ENCODE results near the gene ROPN1B. TPM values are rescaled to one million over a fixed set of nuclear protein-coding genes. Genes with fewer than 3 reads are reported as not detected.

Gene ROPN1B
- total and polyA plus RNA-seq, 2 of the 8 experiments (the other 6 are each of a cell fraction or from before 2014, with no cell fraction given) = 0.30 TPM; not detected in 1

GRCh38 chr3:126022741-126023359 is 53.9 kb downstream of the ROPN1B start:
- no peaks in the 10 kb centered on the region for H3K23me2 ChIP-seq (ENCODE audit: low read depth, low read length)
- no peaks in the 10 kb centered on the region for H3K36me3 ChIP-seq (ENCODE audit: control insufficient read depth in 2 of 4, insufficient read depth in 4 of 4, low read length in 3 of 4)
- H4K20me1 ChIP-seq (replicated peaks in 1 of 2; ENCODE audit: control insufficient read depth in 1 of 2, insufficient read depth in 2 of 2, low read length in 2 of 2) = no peaks in the 10 kb centered on the region
- no peaks in the 10 kb centered on the region for H3K79me1 ChIP-seq (ENCODE audit: low read depth, low read length)
- H3K23ac ChIP-seq (ENCODE audit: insufficient read length) = no peak overlapping the region
- H3K27ac ChIP-seq (ENCODE audit: low read depth, low read length) = no peak overlapping the region
- H2AFZ ChIP-seq (ENCODE audit: low read length) = no peak overlapping the region
- no peaks in the 10 kb centered on the region for H3K79me2 ChIP-seq (ENCODE audit: control insufficient read depth in 1 of 2, insufficient read depth in 2 of 2, low read length in 2 of 2)
- no peak overlapping the region for H4K5ac ChIP-seq (ENCODE audit: insufficient read length, low read depth, low read length)
- H3K14ac ChIP-seq (ENCODE audit: insufficient read length) = no peak overlapping the region
- 0 out of 2 replicates have a peak overlapping the region, but pooled peaks have one; percentile 83 for H2BK20ac ChIP-seq (ENCODE audit: low read length)
- H3K27me3 ChIP-seq (replicated peaks in 1 of 4; ENCODE audit: control insufficient read depth in 3 of 4, extremely low read depth in 1 of 4, insufficient read depth in 3 of 4, low read length in 3 of 4) = no peaks in the 10 kb centered on the region
- DNase-seq (ENCODE audit: low read depth in 1 of 2, low spot score in 2 of 2) = no peak
- no peak overlapping the region for H4K8ac ChIP-seq (ENCODE audit: extremely low read depth, insufficient read depth, low read length)
- no peak overlapping the region for H3K4me3 ChIP-seq (ENCODE audit: extremely low read depth in 1 of 4, insufficient read depth in 2 of 4, low read depth in 3 of 4, low read length in 4 of 4)
- H2BK5ac ChIP-seq (ENCODE audit: low read depth, low read length) = peak overlapping the region; percentile 54; the same call in 1 of the 2 replicates
- POLR2A ChIA-PET (ENCODE audit: partially characterized antibody) = interaction anchor here (1.0 to 1.5 kb wide), 2 partner anchors 9 to 19 kb away, joined by 3 to 5 read pairs; no protein-coding TSS in a partner anchor
- peak overlapping the region in 1 of 2 experiments; percentile 59; a peak in 2 of 4 replicates for H3K4me2 ChIP-seq (ENCODE audit: insufficient read depth in 1 of 2, low read depth in 2 of 2, low read length in 2 of 2)
- H3K56ac ChIP-seq (replicated peaks; ENCODE audit: insufficient read length, low read depth, low read length) = no peak overlapping the region
- peaks cover 0 to 14% (median 2%) of the 10 kb centered on the region in 4 experiments; a peak in 4 of 7 replicates for H3K4me1 ChIP-seq (replicated peaks in 1 of 4; ENCODE audit: control insufficient read depth in 3 of 4, insufficient read depth in 4 of 4, low read length in 3 of 4)
- WGBS, 2 experiments (ENCODE audit: extremely low coverage in 1 of 2, insufficient coverage in 1 of 2, insufficient read length in 1 of 2, insufficient replicate concordance in 2 of 2, low coverage in 1 of 2, low lambda C conversion rate in 2 of 2, missing lambda C conversion rate in 1 of 2) = 78% methylated on average over 10 of the region's 10 CpGs; no CpG with 5 or more reads in 1 of the 2 experiments
- no peak for TF ChIP-seq SIN3A (conservative IDR thresholded peaks at IDR 0.05 in 1 of 2, IDR thresholded peaks at IDR 0.05 in 1 of 2; ENCODE audit: low read depth in 1 of 2, low read length in 2 of 2)
- TF ChIP-seq JUND (IDR thresholded peaks at IDR 0.05; ENCODE audit: low read length) = no peak
- TF ChIP-seq JUN (IDR thresholded peaks at IDR 0.05; ENCODE audit: low read depth, low read length) = no peak
- TF ChIP-seq RFX5 (IDR thresholded peaks at IDR 0.05; ENCODE audit: borderline replicate concordance, low read depth, low read length) = no peak
- H3K18ac ChIP-seq (ENCODE audit: extremely low read depth, low read length) = peak overlapping the region; percentile 4; the same call in 1 of the 2 replicates
- H4K91ac ChIP-seq (replicated peaks; ENCODE audit: insufficient read length, low read length) = peak overlapping the region; percentile 57
- H3K9ac ChIP-seq (replicated peaks in 1 of 4; ENCODE audit: extremely low read depth in 1 of 4, low read depth in 3 of 4, low read length in 3 of 4) = no peak overlapping the region
- H3K4ac ChIP-seq (replicated peaks; ENCODE audit: insufficient read length, low read depth, low read length) = no peak overlapping the region
- no peak overlapping the region; the same call in 1 of the 2 replicates for H2AK5ac ChIP-seq (ENCODE audit: low read depth, low read length)
- H2BK12ac ChIP-seq (ENCODE audit: low read depth, low read length) = peak overlapping the region; percentile 39; the same call in 1 of the 2 replicates
- CTCF ChIA-PET (ENCODE audit: partially characterized antibody) = interaction anchor here (0.6 to 2.4 kb wide), 3 partner anchors 9 to 172 kb away, joined by 3 to 8 read pairs (median 7); no protein-coding TSS in a partner anchor
- 0 out of 2 replicates have a peak overlapping the region, but pooled peaks have one; percentile 31 for H2BK15ac ChIP-seq (ENCODE audit: low read length)
- no peak overlapping the region for H2BK120ac ChIP-seq (replicated peaks; ENCODE audit: low read depth, low read length)
- no peak for FAIRE-seq
- H3K9me3 ChIP-seq (ENCODE audit: insufficient read depth in 2 of 2, low read depth in 1 of 2, low read length in 1 of 2) = peaks cover 10 to 12% of the 10 kb centered on the region in 2 experiments; a peak in 3 of 4 replicates
